Gastrocnemius medialis (tissue), 4 donors: ENCODE measurements around the gene SLC24A3.
"Not testable (repeated sequence)": the region's sequence is repeated elsewhere in the genome, so short reads cannot be mapped to it uniquely, and the experiment has no call there.

Experiments used
- POLR2A ChIP-seq, 2 donors: fragments of 450-650 bp; IDR thresholded peaks; one replicate each; pipeline ENCODE4 v1.6.1; 2017; ENCODE audit warnings: antibody characterized with exemption in 2 of 2, mild to moderate bottlenecking in 2 of 2, moderate library complexity in 2 of 2
- TF ChIP-seq, protein P1 (sequence below), 5 experiments: fragments of 450-650 bp in 3 of 5; fragments of 200-600 bp in 2 of 5; sonication (generic) in 2 of 5; IDR thresholded peaks in 4 of 5; conservative IDR thresholded peaks in 1 of 5; 1 replicate in 4 of 5; 2 replicates in 1 of 5; pipeline ENCODE4 v1.5.1; 2016 to 2019; ENCODE audit warnings: antibody characterized with exemption in 5 of 5, mild to moderate bottlenecking in 3 of 5, moderate library complexity in 3 of 5

- TF ChIP-seq, protein P1, sequence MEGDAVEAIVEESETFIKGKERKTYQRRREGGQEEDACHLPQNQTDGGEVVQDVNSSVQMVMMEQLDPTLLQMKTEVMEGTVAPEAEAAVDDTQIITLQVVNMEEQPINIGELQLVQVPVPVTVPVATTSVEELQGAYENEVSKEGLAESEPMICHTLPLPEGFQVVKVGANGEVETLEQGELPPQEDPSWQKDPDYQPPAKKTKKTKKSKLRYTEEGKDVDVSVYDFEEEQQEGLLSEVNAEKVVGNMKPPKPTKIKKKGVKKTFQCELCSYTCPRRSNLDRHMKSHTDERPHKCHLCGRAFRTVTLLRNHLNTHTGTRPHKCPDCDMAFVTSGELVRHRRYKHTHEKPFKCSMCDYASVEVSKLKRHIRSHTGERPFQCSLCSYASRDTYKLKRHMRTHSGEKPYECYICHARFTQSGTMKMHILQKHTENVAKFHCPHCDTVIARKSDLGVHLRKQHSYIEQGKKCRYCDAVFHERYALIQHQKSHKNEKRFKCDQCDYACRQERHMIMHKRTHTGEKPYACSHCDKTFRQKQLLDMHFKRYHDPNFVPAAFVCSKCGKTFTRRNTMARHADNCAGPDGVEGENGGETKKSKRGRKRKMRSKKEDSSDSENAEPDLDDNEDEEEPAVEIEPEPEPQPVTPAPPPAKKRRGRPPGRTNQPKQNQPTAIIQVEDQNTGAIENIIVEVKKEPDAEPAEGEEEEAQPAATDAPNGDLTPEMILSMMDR (IDR thresholded peaks at IDR 0.05 in 4 of 5, conservative IDR thresholded peaks at IDR 0.05 in 1 of 5) = not testable (repeated sequence)
- TF ChIP-seq POLR2A (IDR thresholded peaks at IDR 0.05) = not testable (repeated sequence)
Observed at GRCh38 chr20:19754201-19754600, 541.8 kb downstream of the SLC24A3 start.
